Stimulated activated CD4-positive, alpha-beta T cell treated with anti-CD3 and anti-CD28 coated beads, Interleukin-4, amount 100 ng/mL, for 1 hour (primary cell): Measurements from ENCODE around the gene MRPS34.

Source experiments
- DNase-seq: peaks from one replicate; pipeline ENCODE4 v3.0.0-alpha.2; 2020

The MRPS34 gene

DNA sequence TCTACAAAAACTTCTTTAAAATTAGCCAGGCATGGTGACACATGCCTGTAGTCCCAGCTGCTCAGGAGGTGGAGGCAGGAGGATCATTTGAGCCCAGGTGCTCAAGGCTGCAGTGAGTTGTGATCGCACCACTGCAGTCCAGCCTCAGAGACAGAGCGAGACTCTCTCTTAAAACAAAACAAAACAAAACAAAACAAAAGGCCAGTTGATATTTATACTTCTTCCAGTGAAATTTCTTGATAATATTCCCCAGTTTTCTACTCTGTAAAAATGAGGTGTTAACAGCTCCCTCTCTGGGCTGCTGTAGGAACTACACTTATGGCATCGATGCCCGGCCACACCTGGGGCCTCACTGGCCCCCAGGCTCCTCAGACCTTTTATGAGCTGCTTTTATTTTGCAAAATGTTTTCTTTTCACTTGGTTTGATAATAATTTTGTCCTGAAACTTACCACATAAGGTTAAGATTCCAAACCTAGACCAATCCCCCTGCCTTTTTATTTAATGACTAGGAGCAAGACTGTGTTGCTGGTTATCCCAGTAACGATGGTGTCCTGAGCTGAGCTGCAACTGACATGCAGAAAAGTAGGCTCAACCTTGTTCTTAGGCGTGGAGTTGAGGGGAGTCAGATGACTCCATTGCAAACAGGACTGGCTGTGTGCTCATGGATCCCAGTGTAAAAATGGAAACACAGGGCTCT is 49.3 kb downstream of the MRPS34 start:
- peak; percentile 31 for DNase-seq
